Mesenchymal stem cell (in vitro differentiated cells and primary cell): ENCODE data around the gene CHST11.

ENCODE experiments used
- DNase-seq: peaks from one replicate; pipeline ENCODE4 v3.0.0-alpha.2; 2013
- H2AFZ ChIP-seq: one replicate; pipeline ENCODE4 v1.6.1; 2013; ENCODE audit warnings: low read depth, mild to moderate bottlenecking, control low read depth, inconsistent platforms, low read length, moderate library complexity
- H2AK5ac ChIP-seq: 2 replicates; pipeline ENCODE4 v1.6.1; 2013; ENCODE audit warnings: low read length, moderate library complexity, mild to moderate bottlenecking, inconsistent platforms; ENCODE audit not compliant: severe bottlenecking
- H2BK120ac ChIP-seq: one replicate; pipeline ENCODE4 v1.6.1; 2013; ENCODE audit warnings: low read depth, mild to moderate bottlenecking, inconsistent platforms, low read length, moderate library complexity
- H2BK12ac ChIP-seq, 2 experiments: one replicate each; pipeline ENCODE4 v1.6.1; 2013; ENCODE audit warnings: inconsistent platforms in 2 of 2, low read length in 2 of 2, mild to moderate bottlenecking in 2 of 2, moderate library complexity in 2 of 2, control low read depth in 1 of 2
- H2BK15ac ChIP-seq: one replicate; pipeline ENCODE4 v1.6.1; 2013; ENCODE audit warnings: mild to moderate bottlenecking, low read depth, inconsistent platforms; ENCODE audit not compliant: poor library complexity, severe bottlenecking
- H2BK5ac ChIP-seq: 2 replicates; pipeline ENCODE4 v1.6.1; 2013; ENCODE audit warnings: low read depth, mild to moderate bottlenecking, low read length, control low read depth, inconsistent platforms; ENCODE audit not compliant: poor library complexity, severe bottlenecking
- H3K14ac ChIP-seq, 2 experiments: one replicate each; pipeline ENCODE4 v1.6.1; 2013; ENCODE audit warnings: inconsistent platforms in 2 of 2, low read length in 2 of 2, control low read depth in 1 of 2, mild to moderate bottlenecking in 1 of 2, moderate library complexity in 1 of 2
- H3K18ac ChIP-seq, 2 experiments: one replicate each; pipeline ENCODE4 v1.6.1; 2013; ENCODE audit warnings: inconsistent platforms in 2 of 2, low read length in 2 of 2, control low read depth in 1 of 2, low read depth in 1 of 2, mild to moderate bottlenecking in 1 of 2
- H3K23ac ChIP-seq, 2 experiments: one replicate each; pipeline ENCODE4 v1.6.1; 2013; ENCODE audit warnings: inconsistent platforms in 2 of 2, low read length in 2 of 2, mild to moderate bottlenecking in 2 of 2, moderate library complexity in 2 of 2, control low read depth in 1 of 2
- H3K27ac ChIP-seq: 2 replicates; pipeline ENCODE4 v1.5.1; 2013; ENCODE audit warnings: mild to moderate bottlenecking, moderate library complexity, low read length, control low read depth, inconsistent platforms; ENCODE audit not compliant: poor library complexity, severe bottlenecking
- H3K27me3 ChIP-seq, 2 experiments: 2 replicates each; pipeline versions ENCODE4 v1.6.1 to v1.7.0; 2013; ENCODE audit warnings: low read length in 2 of 2, mild to moderate bottlenecking in 2 of 2, moderate library complexity in 2 of 2, control low read depth in 1 of 2, inconsistent platforms in 1 of 2; ENCODE audit not compliant: control insufficient read depth in 1 of 2, insufficient read depth in 1 of 2
- H3K36me3 ChIP-seq, 2 experiments: 2 replicates each; pipeline versions ENCODE4 v1.6.1 to v1.7.0; 2013; ENCODE audit warnings: low read length in 2 of 2, control low read depth in 1 of 2, inconsistent platforms in 1 of 2, low read depth in 1 of 2, mild to moderate bottlenecking in 1 of 2; ENCODE audit not compliant: insufficient read depth in 2 of 2, control insufficient read depth in 1 of 2
- H3K4ac ChIP-seq, 2 experiments: one replicate each; pipeline ENCODE4 v1.6.1; 2013; ENCODE audit warnings: inconsistent platforms in 2 of 2, low read length in 2 of 2, mild to moderate bottlenecking in 2 of 2, moderate library complexity in 2 of 2, control low read depth in 1 of 2, low read depth in 1 of 2
- H3K4me1 ChIP-seq: 2 replicates; pipeline ENCODE4 v1.6.1; 2013; ENCODE audit warnings: low read depth, low read length, control low read depth; ENCODE audit not compliant: control insufficient read depth, insufficient read depth
- H3K4me2 ChIP-seq: 2 replicates; pipeline ENCODE4 v1.6.1; 2013; ENCODE audit warnings: low read length, mild to moderate bottlenecking, inconsistent platforms; ENCODE audit not compliant: poor library complexity, severe bottlenecking
- H3K4me3 ChIP-seq, 2 experiments: 2 replicates each; pipeline versions ENCODE4 v1.5.1 to v1.7.0; 2013; ENCODE audit warnings: low read length in 2 of 2, mild to moderate bottlenecking in 2 of 2, control low read depth in 1 of 2, low read depth in 1 of 2; ENCODE audit not compliant: insufficient read depth in 1 of 2
- H3K79me1 ChIP-seq: replicated peaks from 2 replicates; pipeline ENCODE4 v1.6.1; 2013; ENCODE audit warnings: mild to moderate bottlenecking, control low read depth, low read length, inconsistent platforms; ENCODE audit not compliant: poor library complexity, severe bottlenecking
- H3K9ac ChIP-seq: 2 replicates; pipeline ENCODE4 v1.7.0; 2013; ENCODE audit warnings: mild to moderate bottlenecking, low read length, moderate library complexity
- H3K9me3 ChIP-seq: 2 replicates; pipeline ENCODE4 v1.7.0; 2013; ENCODE audit warnings: mild to moderate bottlenecking, low read length; ENCODE audit not compliant: control insufficient read depth
- H4K8ac ChIP-seq: one replicate; pipeline ENCODE4 v1.6.1; 2013; ENCODE audit warnings: inconsistent platforms, mild to moderate bottlenecking, low read length, moderate library complexity
- H4K91ac ChIP-seq: one replicate; pipeline ENCODE4 v1.6.1; 2013; ENCODE audit warnings: mild to moderate bottlenecking, low read length, inconsistent platforms
- WGBS: methylation state at CpG from one replicate; pipeline ENCODE4 v1.1.7; 2013; ENCODE audit warnings: mixed read lengths; 5-methylcytosine and 5-hydroxymethylcytosine counted together

CHST11 gene

GRCh38 chr12:104718304-104718929 lies 261.7 kb downstream of the CHST11 start:
- H4K91ac ChIP-seq: no peak overlapping the region
- no peak overlapping the region for H2BK15ac ChIP-seq
- no peak for DNase-seq
- no peak overlapping the region for H3K4me2 ChIP-seq
- H3K36me3 ChIP-seq: no peaks in the 10 kb centered on the region
- 86% methylated on average over 11 of the region's 11 CpGs for WGBS
- H3K4me1 ChIP-seq: peaks cover 5% of the 10 kb centered on the region
- H3K27me3 ChIP-seq: peaks cover 0 to 4% of the 10 kb centered on the region in 2 experiments
- H3K27ac ChIP-seq: no peak overlapping the region
- H3K79me1 ChIP-seq: no peaks in the 10 kb centered on the region
- H3K18ac ChIP-seq: no peak overlapping the region
- no peak overlapping the region for H2BK12ac ChIP-seq
- H3K14ac ChIP-seq: no peak overlapping the region
- no peak overlapping the region for H2BK120ac ChIP-seq
- H3K9ac ChIP-seq: no peak overlapping the region
- H2BK5ac ChIP-seq: no peak overlapping the region
- no peak overlapping the region for H3K4me3 ChIP-seq
- H3K9me3 ChIP-seq: no peaks in the 10 kb centered on the region
- H4K8ac ChIP-seq: no peak overlapping the region
- H2AK5ac ChIP-seq: no peak overlapping the region
- H3K4ac ChIP-seq: no peak overlapping the region
- no peak overlapping the region for H2AFZ ChIP-seq
- no peak overlapping the region for H3K23ac ChIP-seq

- no peak overlapping the region for H3K9ac ChIP-seq
- no peaks in the 10 kb centered on the region for H3K9me3 ChIP-seq
- no peak for DNase-seq
- no peak overlapping the region for H2BK5ac ChIP-seq
- H3K4me3 ChIP-seq: no peak overlapping the region
- no peaks in the 10 kb centered on the region for H3K79me1 ChIP-seq
- no peak overlapping the region for H2AK5ac ChIP-seq
- WGBS: 84% methylated on average over 13 of the region's 13 CpGs
- no peak overlapping the region for H4K91ac ChIP-seq
- H3K18ac ChIP-seq: no peak overlapping the region
- peaks cover 0 to 4% of the 10 kb centered on the region in 2 experiments for H3K27me3 ChIP-seq
- no peak overlapping the region for H3K23ac ChIP-seq
- no peak overlapping the region for H2BK120ac ChIP-seq
- H3K14ac ChIP-seq: no peak overlapping the region
- H3K4me1 ChIP-seq: peaks cover 5% of the 10 kb centered on the region
- no peaks in the 10 kb centered on the region for H3K36me3 ChIP-seq
- H3K4me2 ChIP-seq: no peak overlapping the region
- peak overlapping the region in 1 of 2 experiments; percentile 16 for H2BK12ac ChIP-seq
- no peak overlapping the region for H2BK15ac ChIP-seq
- H2AFZ ChIP-seq: no peak overlapping the region
- no peak overlapping the region for H4K8ac ChIP-seq
- no peak overlapping the region for H3K27ac ChIP-seq
- H3K4ac ChIP-seq: no peak overlapping the region
Measured at GRCh38 chr12:104719700-104720338, 263.1 kb downstream of the CHST11 start.

- no peak overlapping the region for H2BK5ac ChIP-seq
- no peak overlapping the region for H3K4me3 ChIP-seq
- 70% methylated on average over 29 of the region's 29 CpGs for WGBS
- H2BK15ac ChIP-seq: no peak overlapping the region
- peak overlapping the region in 1 of 2 experiments; percentile 33 for H2BK12ac ChIP-seq
- H3K4ac ChIP-seq: no peak overlapping the region
- no peak overlapping the region for H3K4me2 ChIP-seq
- H3K79me1 ChIP-seq: no peaks in the 10 kb centered on the region
- H3K23ac ChIP-seq: no peak overlapping the region
- no peak overlapping the region for H4K8ac ChIP-seq
- no peak overlapping the region for H2AFZ ChIP-seq
- H3K27me3 ChIP-seq: peaks cover 0 to 4% of the 10 kb centered on the region in 2 experiments
- peak overlapping the region; percentile 23 for H3K9ac ChIP-seq
- no peaks in the 10 kb centered on the region for H3K36me3 ChIP-seq
- peak overlapping the region; percentile 70 for H4K91ac ChIP-seq
- H3K9me3 ChIP-seq: no peaks in the 10 kb centered on the region
- no peak overlapping the region for H2AK5ac ChIP-seq
- H3K4me1 ChIP-seq: peaks cover 5% of the 10 kb centered on the region
- DNase-seq: peak; percentile 32
- peak overlapping the region in 1 of 2 experiments; percentile 72 for H3K18ac ChIP-seq
- no peak overlapping the region for H3K14ac ChIP-seq
- H3K27ac ChIP-seq: no peak overlapping the region
- no peak overlapping the region for H2BK120ac ChIP-seq
Measured at GRCh38 chr12:104720339-104721038, 263.7 kb downstream of the CHST11 start.

GRCh38 chr12:104721039-104721405 lies 264.3 kb downstream of the CHST11 start:
- H3K27ac ChIP-seq: no peak overlapping the region
- peaks cover 0 to 4% of the 10 kb centered on the region in 2 experiments for H3K27me3 ChIP-seq
- no peak for DNase-seq
- peak overlapping the region in 1 of 2 experiments; percentile 29 for H2BK12ac ChIP-seq
- H4K8ac ChIP-seq: no peak overlapping the region
- H3K23ac ChIP-seq: no peak overlapping the region
- H2BK120ac ChIP-seq: no peak overlapping the region
- no peak overlapping the region for H3K18ac ChIP-seq
- no peak overlapping the region for H3K4me3 ChIP-seq
- no peak overlapping the region for H3K4me2 ChIP-seq
- H3K4ac ChIP-seq: peak overlapping the region in 1 of 2 experiments; percentile 44
- H4K91ac ChIP-seq: no peak overlapping the region
- no peak overlapping the region for H2AFZ ChIP-seq
- no peak overlapping the region for H2BK5ac ChIP-seq
- H2BK15ac ChIP-seq: no peak overlapping the region
- H3K79me1 ChIP-seq: no peaks in the 10 kb centered on the region
- H3K36me3 ChIP-seq: no peaks in the 10 kb centered on the region
- H2AK5ac ChIP-seq: no peak overlapping the region
- H3K14ac ChIP-seq: peak overlapping the region in 1 of 2 experiments; percentile 49
- H3K4me1 ChIP-seq: peaks cover 4% of the 10 kb centered on the region
- H3K9ac ChIP-seq: no peak overlapping the region
- no peaks in the 10 kb centered on the region for H3K9me3 ChIP-seq
